KOPT-K1 (cell line): ENCODE results near the gene TBX18.

Experiments used
- H3K27ac ChIP-seq: fragments of 200-600 bp; sonication (generic); 2 replicates; pipeline ENCODE4 v1.5.1; 2016; ENCODE audit warnings: antibody characterized with exemption, mild to moderate bottlenecking, low read depth, low read length; ENCODE audit not compliant: poor library complexity, severe bottlenecking
- H3K36me3 ChIP-seq: fragments of 200-600 bp; sonication (generic); 2 replicates; pipeline ENCODE4 v1.5.1; 2017; ENCODE audit warnings: antibody characterized with exemption, mild to moderate bottlenecking, low read length, moderate library complexity; ENCODE audit not compliant: insufficient read depth
- H3K9me3 ChIP-seq: fragments of 200-600 bp; sonication (generic); 2 replicates; pipeline ENCODE4 v1.5.1; 2017; ENCODE audit warnings: antibody characterized with exemption, low read length, mild to moderate bottlenecking; ENCODE audit not compliant: insufficient read depth, poor library complexity, severe bottlenecking

Gene TBX18

GRCh38 chr6:84648444-84648843 is 116.0 kb downstream of the TBX18 start:
- Histone ChIP-seq H3K27ac (no peak overlapping the region), H3K36me3 (no peaks in the 10 kb centered on the region), H3K9me3 (no peaks in the 10 kb centered on the region)

DNA sequence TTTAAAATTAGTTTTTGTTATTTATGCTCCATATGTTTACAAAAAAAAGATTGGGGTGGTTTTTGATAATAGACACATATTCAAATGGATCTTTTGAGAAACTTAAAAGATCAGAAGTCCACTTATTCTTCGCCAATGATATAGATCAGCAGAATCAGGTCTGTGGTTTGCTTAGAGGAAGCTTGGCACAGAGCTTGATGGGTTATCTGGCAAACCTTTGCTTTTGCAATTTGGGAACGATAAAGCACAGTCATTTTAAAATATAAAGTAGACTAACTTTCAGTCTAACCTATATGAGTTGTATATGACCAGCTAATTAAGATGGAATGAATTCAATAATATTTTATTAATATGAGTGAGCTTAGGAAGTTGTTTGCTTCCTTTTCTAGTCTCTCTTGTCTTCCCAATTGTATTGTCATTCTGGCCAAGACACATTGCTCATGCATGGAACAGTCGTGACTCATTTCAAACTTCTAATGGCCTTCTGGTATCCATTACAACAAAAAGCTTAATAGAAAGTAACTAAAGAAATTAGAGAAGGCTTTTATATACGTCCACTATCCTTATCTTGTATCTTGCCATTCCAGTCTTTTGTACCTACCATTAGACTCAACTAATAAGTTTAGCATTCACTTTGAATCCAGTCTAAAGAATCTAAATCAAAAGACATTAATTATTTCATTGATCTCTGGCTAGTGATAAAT is 118.7 kb downstream of the TBX18 start:
- Histone ChIP-seq H3K9me3 (no peaks in the 10 kb centered on the region), H3K36me3 (no peaks in the 10 kb centered on the region), H3K27ac (no peak overlapping the region)

DNA sequence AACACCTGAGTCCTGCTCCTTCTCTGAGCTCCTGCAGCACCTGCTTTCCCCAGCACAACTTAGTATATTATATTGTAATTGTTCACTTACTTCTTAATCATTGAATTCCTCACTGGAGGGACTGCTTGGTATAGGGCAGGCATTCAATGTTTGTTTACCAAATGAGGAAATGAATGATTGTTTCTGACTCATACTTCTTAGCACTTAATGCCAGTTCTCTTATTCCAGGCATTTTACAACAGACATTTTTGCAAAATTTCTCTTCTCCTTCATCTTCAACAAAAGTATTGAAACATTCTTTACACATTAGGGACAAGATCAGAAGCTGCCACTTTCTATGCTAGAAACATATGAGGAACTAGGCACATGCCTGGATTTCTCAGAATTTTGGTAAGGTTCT is 119.4 kb downstream of the TBX18 start:
- Histone ChIP-seq H3K27ac (no peak overlapping the region), H3K9me3 (no peaks in the 10 kb centered on the region), H3K36me3 (no peaks in the 10 kb centered on the region)

DNA sequence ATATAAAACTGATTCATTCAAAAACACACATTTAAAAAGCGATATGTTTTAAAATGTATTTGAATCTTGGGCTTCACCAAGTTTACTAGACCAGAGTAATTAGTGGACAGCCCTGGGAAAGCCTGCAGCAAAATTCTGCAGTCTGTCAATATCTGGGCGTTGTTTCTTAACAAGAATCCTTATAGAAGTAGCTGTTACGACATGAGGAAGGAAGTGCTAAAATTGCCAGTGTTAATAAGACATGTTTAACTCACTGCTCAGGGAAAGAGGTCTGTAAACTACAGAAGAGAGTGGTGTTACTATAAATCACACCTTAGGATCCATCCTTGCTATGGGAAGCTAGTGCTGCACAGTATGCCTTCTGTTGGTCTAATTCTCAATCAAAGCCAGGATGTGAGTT is 120.6 kb downstream of the TBX18 start:
- Histone ChIP-seq H3K9me3 (no peaks in the 10 kb centered on the region), H3K27ac (no peak overlapping the region), H3K36me3 (no peaks in the 10 kb centered on the region)

GRCh38 chr6:84641076-84641475 is 123.3 kb downstream of the TBX18 start:
- H3K36me3 ChIP-seq: no peaks in the 10 kb centered on the region
- H3K9me3 ChIP-seq: no peaks in the 10 kb centered on the region
- no peak overlapping the region for H3K27ac ChIP-seq

DNA sequence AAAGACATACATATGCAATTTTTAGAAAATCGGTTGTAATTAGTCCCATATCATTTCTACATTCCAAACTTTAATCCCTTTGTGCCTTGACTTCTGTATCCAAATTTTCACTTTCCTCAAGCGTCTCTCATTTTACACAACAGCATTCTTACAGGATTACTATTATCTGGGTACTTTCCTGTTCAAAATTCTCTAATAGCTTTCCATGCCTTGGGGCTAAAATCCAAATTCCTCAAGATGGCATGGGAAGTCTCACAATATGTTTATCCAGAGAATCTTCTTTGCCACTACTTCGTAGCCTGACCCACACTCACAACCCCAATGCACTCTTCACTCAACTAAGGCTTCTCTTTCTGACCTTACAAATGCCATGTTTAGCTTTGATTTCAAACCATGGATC is 125.0 kb downstream of the TBX18 start:
- no peaks in the 10 kb centered on the region for H3K9me3 ChIP-seq

DNA sequence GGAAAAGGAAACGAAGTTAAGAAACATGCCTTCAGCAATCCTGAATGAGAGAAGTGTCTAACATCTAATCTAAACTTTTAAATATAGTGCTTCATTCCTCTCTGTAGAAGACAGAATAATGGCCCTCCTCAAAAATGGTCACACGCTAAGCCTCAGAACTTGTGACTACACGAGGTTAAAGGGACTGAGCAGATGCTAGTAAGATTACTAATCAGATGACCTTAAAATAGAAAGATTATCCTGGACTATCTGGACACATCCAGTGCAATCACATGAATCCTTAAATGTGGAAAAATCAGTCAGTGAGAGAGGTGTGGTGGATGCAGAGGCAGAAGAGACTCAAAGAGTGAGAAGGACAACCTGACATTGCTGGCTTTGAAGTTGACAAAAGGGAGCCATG is 126.1 kb downstream of the TBX18 start:
- H3K9me3 ChIP-seq: no peaks in the 10 kb centered on the region
- H3K36me3 ChIP-seq: no peaks in the 10 kb centered on the region
- H3K27ac ChIP-seq: no peak overlapping the region

More for the DNA sequence above, 125.0 kb downstream of the TBX18 start:
- Histone ChIP-seq H3K27ac (no peak overlapping the region), H3K36me3 (no peaks in the 10 kb centered on the region)
